CD4-positive, alpha-beta T cell treated with Interleukin-1 beta for 1 hour (primary cell): ENCODE measurements around the gene FBXO28.
A peak's percentile ranks its signal among the peaks of the same experiment; 100 is the strongest.

Experiments used
- DNase-seq, 2 donors: peaks; one replicate each; pipeline ENCODE4 v3.0.0-alpha.2; 2020 to 2022

Gene FBXO28

GRCh38 chr1:224096773-224097172, 17.1 kb upstream of the FBXO28 start:
- DNase-seq = no peak

DNA sequence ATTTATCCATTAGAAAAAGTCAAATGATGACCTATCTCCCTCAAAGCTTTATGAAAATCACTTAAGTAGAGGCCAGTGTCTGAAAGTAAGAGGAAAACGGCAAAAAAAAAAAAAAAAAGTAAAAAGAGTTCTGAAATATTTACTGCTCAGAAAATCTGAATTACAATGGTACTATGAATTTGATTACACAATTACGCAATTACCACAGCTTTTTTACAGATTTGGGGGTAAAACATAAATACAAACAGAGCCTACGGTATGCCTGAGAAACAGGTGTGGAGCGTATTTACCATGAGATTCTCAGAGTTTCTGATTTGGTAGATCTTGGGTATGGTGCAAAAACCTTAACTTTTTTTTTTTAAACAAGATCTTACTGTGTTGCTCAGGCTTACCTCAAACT, 15.9 kb upstream of the FBXO28 start:
- no peak for DNase-seq

- DNase-seq = peak in 1 of 2 donors; percentile 2
Measured at GRCh38 chr1:224106568-224107281, 7.2 kb upstream of the FBXO28 start.

GRCh38 chr1:224107282-224107625, 6.7 kb upstream of the FBXO28 start:
- DNase-seq = no peak

DNA sequence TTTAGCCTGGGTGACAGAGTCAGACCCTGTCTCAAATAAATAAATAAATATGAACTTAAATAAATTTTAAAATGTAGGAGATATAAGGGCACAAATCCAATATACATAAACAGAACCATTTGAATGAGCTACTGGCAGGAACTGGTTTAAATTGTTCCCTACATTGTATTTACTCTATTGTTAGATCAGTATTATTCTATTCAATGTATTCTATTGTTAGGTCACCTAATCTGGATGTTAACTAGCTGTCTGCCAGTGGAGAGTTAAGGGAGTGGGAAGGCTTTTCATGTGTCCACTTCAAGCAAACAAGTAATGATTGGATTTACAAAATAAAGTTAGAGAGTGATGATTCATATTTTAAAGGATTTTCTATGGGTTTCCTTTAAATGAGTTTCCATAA, 4.9 kb upstream of the FBXO28 start:
- DNase-seq = no peak

GRCh38 chr1:224109981-224110380, 3.9 kb upstream of the FBXO28 start:
- DNase-seq = no peak

GRCh38 chr1:224113005-224113404, 906 bp upstream of the FBXO28 start:
- no peak for DNase-seq

DNA sequence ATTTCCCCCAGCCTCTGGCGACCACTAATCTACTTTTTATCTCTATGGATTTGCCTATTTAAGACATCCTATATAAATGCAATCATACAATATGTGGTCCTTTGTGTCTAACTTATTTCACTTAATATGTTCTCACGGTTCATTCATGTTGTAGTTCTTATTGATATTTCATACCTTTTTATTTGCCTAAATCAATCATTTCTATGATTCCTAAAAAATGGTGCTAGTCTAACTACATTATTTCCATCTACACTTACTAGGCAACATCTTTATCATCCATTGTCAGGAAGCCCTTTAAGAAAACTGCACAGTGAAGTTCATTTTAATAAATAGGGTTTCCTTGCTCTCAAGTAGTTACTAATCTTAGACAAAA, 380 bp upstream of the FBXO28 start:
- no peak for DNase-seq

GRCh38 chr1:224114787-224115175, 870 bp downstream of the FBXO28 start:
- DNase-seq = no peak

- peak in 1 of 2 donors; percentile 60 for DNase-seq
Measured at GRCh38 chr1:224116131-224116530, 2.2 kb downstream of the FBXO28 start.

- no peak for DNase-seq
Measured at GRCh38 chr1:224118688-224119087, 4.8 kb downstream of the FBXO28 start.

GRCh38 chr1:224123136-224123535, 9.2 kb downstream of the FBXO28 start:
- DNase-seq = no peak

- no peak for DNase-seq
Measured at GRCh38 chr1:224124220-224124619, 10.3 kb downstream of the FBXO28 start.

DNA sequence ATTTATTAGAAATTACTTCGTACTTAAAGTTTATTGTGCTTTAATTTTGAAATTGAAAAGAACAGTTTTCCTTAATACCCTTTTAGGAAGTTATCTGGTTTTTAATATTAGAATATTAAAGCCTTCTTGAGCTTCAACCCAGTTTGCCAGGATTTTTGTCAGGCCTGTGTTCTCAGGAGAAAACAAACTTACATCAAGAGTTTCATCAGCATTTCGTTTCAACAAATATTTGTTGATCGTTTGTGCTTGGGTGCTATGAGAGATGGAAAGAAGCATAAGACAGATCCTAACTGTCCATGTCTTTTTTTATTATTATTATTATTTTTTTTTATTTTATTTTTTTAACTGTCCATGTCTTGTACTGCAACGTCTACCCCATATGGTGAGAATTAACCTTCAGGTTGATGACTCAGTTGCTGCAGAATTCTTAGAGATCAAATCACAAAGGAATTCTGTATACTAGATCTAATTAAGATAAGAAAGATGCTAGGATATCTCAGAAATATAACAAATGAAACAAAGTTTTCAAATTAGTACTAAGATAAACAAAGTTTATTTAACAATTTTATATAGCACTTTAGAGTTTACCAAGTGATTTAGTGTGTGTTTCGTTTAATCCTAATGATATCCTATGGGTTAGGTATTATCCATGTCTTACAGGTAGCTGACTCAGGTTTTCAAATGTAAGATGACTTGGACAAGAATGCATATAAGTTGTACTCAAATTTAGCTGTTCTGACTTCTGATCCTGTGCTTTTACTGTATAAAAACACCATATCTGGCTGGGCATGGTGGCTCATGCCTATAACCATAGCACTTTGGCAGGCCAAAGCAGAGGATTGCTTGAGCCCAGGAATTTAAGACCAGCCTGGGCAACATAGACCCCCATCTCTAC, 14.3 kb downstream of the FBXO28 start:
- no peak for DNase-seq

GRCh38 chr1:224131253-224131652, 17.3 kb downstream of the FBXO28 start:
- no peak for DNase-seq

GRCh38 chr1:224132901-224133300, 19.0 kb downstream of the FBXO28 start:
- DNase-seq = no peak

- DNase-seq = no peak
Measured at GRCh38 chr1:224133741-224134299, 19.9 kb downstream of the FBXO28 start.

GRCh38 chr1:224137518-224137917, 23.6 kb downstream of the FBXO28 start:
- DNase-seq = no peak

DNA sequence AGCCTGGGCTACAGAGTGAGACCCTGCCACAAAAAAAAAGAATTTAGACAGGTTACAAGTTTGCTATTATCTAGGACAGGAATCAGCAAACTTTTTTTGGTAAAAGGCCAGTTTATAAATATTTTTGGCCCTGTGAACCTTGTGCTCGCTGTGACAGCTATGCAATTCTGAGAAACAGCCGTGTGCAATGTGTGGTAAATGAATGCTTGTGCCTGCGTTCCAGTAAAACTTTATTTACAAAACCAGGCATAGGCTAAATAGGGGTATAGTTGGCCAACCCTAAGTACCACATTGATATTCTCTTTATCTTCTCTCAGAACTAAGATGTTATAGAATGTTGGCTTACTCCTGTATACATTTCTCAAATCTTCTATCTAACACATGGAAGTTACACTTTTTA, 24.3 kb downstream of the FBXO28 start:
- no peak for DNase-seq

- DNase-seq = no peak
Measured at GRCh38 chr1:224141693-224142092, 27.8 kb downstream of the FBXO28 start.

DNA sequence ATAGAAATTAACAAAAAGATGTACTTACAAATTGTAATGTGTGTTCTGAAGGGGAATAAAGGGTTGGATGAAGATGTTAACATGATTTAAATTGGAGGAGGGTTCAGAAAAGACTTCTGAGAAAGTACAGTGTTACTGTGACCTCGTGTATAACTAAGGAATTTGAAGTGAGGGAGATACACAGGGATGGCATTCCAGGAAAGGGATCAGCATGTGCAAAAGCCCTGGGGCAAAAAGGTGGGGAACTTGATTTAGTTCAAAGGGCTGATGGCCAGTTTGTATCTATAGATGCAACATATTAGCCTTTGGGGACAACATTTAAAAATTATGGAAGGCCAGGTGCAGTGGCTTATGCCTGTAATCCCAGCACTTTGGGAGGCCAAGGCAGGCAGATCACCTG, 35.8 kb downstream of the FBXO28 start:
- no peak for DNase-seq

GRCh38 chr1:224151117-224151516, 37.2 kb downstream of the FBXO28 start:
- DNase-seq = no peak

GRCh38 chr1:224157316-224157715, 43.4 kb downstream of the FBXO28 start:
- DNase-seq = no peak

DNA sequence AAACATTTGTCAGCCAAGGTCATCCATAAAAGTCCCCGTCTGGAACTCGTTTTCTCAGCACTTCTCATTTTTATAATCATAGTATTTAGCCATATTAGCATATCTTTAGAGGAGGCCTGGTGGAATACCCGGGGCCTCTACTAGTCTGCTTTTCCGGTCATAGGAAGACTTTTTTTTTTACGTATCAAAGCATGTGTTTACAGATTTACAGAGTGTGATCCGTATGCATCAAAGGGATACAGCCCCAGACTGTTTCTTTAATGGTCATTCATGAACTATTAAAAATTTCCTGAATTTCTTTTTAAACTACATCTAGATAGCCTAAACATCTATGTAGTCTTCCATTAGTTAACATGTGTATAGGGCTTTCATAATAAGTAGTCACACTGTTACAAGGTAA, 45.6 kb downstream of the FBXO28 start:
- DNase-seq = no peak
